ENCODE data around the gene CHTF18. TPM values are rescaled to one million over a fixed set of nuclear protein-coding genes. Genes with fewer than 3 reads are reported as not detected.

CHTF18 gene
- total RNA-seq, 6 donors from 2014 or later: 4.1 to 39.8 (median 17.9) TPM

GRCh38 chr16:746637-747036 lies 41.8 kb upstream of the CHTF18 start:
- DNase-seq (no peak), ATAC-seq (ENCODE audit: low FRiP score in 2 of 2) (no peak)
- Histone ChIP-seq H3K4me3 (no peak overlapping the region), H3K36me3 (no peaks in the 10 kb centered on the region), H3K4me1 (no peaks in the 10 kb centered on the region), H3K27me3 (no peaks in the 10 kb centered on the region), H3K9me3 (no peaks in the 10 kb centered on the region), H3K27ac (no peak overlapping the region)
- WGBS, 2 donors: 86 to 87% methylated on average over 1 to 12 of the region's 13 CpGs
- no peak for TF ChIP-seq POLR2AphosphoS5 (IDR thresholded peaks at IDR 0.05)
- TF ChIP-seq POLR2A (IDR thresholded peaks at IDR 0.05): no peak

- no peaks in the 10 kb centered on the region for H3K9me3 ChIP-seq
- no peak for TF ChIP-seq EP300 (IDR thresholded peaks at IDR 0.05)
- no peak for TF ChIP-seq POLR2A (IDR thresholded peaks at IDR 0.05)
- TF ChIP-seq CTCF (IDR thresholded peaks at IDR 0.05): no peak
- TF ChIP-seq POLR2AphosphoS5 (IDR thresholded peaks at IDR 0.05): no peak
- WGBS, 2 donors: 78 to 87% methylated on average over 18 to 37 of the region's 39 CpGs
- ATAC-seq (ENCODE audit: low FRiP score in 2 of 2): no peak
- DNase-seq: peak in 1 of 2 donors; percentile 70
- H3K36me3 ChIP-seq: no peaks in the 10 kb centered on the region
- H3K4me1 ChIP-seq: no peaks in the 10 kb centered on the region
- no peak overlapping the region for H3K4me3 ChIP-seq
- no peaks in the 10 kb centered on the region for H3K27me3 ChIP-seq
- H3K27ac ChIP-seq: no peak overlapping the region
Observed at GRCh38 chr16:747978-748746, 40.3 kb upstream of the CHTF18 start.

- Histone ChIP-seq H3K9me3 (no peaks in the 10 kb centered on the region), H3K4me3 (no peak overlapping the region), H3K27me3 (no peaks in the 10 kb centered on the region), H3K4me1 (no peaks in the 10 kb centered on the region), H3K36me3 (no peaks in the 10 kb centered on the region), H3K27ac (no peak overlapping the region)
- ATAC-seq (ENCODE audit: low FRiP score in 2 of 2) (no peak), DNase-seq (no peak)
- 65 to 87% methylated on average over 6 of the region's 6 CpGs for WGBS, 2 donors
- TF ChIP-seq EP300 (IDR thresholded peaks at IDR 0.05) (no peak), CTCF (IDR thresholded peaks at IDR 0.05) (no peak), POLR2A (IDR thresholded peaks at IDR 0.05) (no peak), POLR2AphosphoS5 (IDR thresholded peaks at IDR 0.05) (no peak)
Observed at GRCh38 chr16:749010-749409, 39.4 kb upstream of the CHTF18 start.

- 61 to 72% methylated on average over 9 of the region's 9 CpGs for WGBS, 2 donors
- no peaks in the 10 kb centered on the region for H3K9me3 ChIP-seq
- no peak for DNase-seq
Observed at GRCh38 chr16:750485-750884, 37.9 kb upstream of the CHTF18 start.

More at GRCh38 chr16:750485-750884, 37.9 kb upstream of the CHTF18 start:
- Histone ChIP-seq H3K4me3 (no peak overlapping the region), H3K27ac (no peak overlapping the region), H3K27me3 (no peaks in the 10 kb centered on the region), H3K36me3 (no peaks in the 10 kb centered on the region), H3K4me1 (peaks cover 0 to 4% (median 0%) of the 10 kb centered on the region in 4 donors)
- TF ChIP-seq POLR2A (IDR thresholded peaks at IDR 0.05) (no peak), POLR2AphosphoS5 (IDR thresholded peaks at IDR 0.05) (no peak), CTCF (IDR thresholded peaks at IDR 0.05) (no peak), EP300 (IDR thresholded peaks at IDR 0.05) (no peak)
- ATAC-seq (ENCODE audit: low FRiP score in 2 of 2): no peak
